ENCODE results near the gene INTU. TPM values are rescaled to one million over a fixed set of nuclear protein-coding genes. Genes with fewer than 3 reads are reported as not detected.

INTU gene
- total and polyA plus RNA-seq, 7 donors = under 0.01 to 10.0 (median 7.6) TPM

DNA sequence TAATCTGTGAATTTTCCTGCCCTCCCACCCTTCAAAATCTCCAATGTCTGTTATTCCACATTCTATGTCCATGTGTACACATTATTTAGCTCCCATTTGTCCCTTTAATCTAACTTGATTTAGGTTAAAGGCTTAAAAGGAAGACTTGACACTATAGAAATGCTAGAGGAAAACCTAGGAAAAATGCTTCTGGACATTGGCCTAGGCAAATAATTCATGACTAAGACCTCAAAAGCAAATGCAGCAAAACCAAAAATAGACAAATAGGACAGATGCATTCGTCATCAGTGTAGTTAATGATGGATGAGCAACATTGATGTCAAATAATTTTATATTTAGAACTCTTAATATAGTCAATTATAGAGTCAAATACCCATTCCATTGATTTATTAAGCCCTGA is 36.9 kb downstream of the INTU start:
- Histone ChIP-seq H3K27ac (no peak overlapping the region), H3K9me3 (no peaks in the 10 kb centered on the region), H3K36me3 (no peaks in the 10 kb centered on the region), H3K27me3 (no peaks in the 10 kb centered on the region), H3K4me3 (no peak overlapping the region), H3K4me1 (no peaks in the 10 kb centered on the region)
- 83 to 85% methylated on average over 1 of the region's 1 CpG for WGBS, 2 donors
- DNase-seq = no peak
- TF ChIP-seq, protein P1, sequence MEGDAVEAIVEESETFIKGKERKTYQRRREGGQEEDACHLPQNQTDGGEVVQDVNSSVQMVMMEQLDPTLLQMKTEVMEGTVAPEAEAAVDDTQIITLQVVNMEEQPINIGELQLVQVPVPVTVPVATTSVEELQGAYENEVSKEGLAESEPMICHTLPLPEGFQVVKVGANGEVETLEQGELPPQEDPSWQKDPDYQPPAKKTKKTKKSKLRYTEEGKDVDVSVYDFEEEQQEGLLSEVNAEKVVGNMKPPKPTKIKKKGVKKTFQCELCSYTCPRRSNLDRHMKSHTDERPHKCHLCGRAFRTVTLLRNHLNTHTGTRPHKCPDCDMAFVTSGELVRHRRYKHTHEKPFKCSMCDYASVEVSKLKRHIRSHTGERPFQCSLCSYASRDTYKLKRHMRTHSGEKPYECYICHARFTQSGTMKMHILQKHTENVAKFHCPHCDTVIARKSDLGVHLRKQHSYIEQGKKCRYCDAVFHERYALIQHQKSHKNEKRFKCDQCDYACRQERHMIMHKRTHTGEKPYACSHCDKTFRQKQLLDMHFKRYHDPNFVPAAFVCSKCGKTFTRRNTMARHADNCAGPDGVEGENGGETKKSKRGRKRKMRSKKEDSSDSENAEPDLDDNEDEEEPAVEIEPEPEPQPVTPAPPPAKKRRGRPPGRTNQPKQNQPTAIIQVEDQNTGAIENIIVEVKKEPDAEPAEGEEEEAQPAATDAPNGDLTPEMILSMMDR (IDR thresholded peaks at IDR 0.05) = no peak
- TF ChIP-seq EP300 (IDR thresholded peaks at IDR 0.05) (no peak), POLR2A (IDR thresholded peaks at IDR 0.05) (no peak), POLR2AphosphoS5 (IDR thresholded peaks at IDR 0.05) (no peak)
- intact Hi-C loops (cut with DNase I) = no loop called here

DNA sequence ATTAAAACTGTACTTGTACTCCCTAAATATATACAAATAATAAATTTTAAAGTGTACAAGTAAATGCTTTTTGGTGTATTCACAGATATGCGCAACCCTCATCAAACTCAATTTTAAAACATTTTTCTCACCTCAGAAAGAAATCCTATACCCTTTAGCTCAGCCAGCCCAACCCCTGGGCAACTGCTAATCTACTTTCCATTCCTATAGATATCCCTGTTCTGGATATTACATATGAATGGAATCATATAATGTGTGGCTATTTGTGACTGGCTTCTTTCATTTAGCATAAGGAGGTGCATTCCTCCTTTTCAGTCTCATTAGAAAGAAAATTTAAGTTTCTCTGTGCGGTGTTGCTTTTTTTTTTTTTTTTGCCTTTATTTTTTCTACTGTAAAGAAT is 39.4 kb downstream of the INTU start:
- no peaks in the 10 kb centered on the region for H3K27me3 ChIP-seq
- H3K4me3 ChIP-seq = no peak overlapping the region
- 97 to 98% methylated on average over 2 of the region's 2 CpGs for WGBS, 2 donors
- no peak for TF ChIP-seq POLR2AphosphoS5 (IDR thresholded peaks at IDR 0.05)
- TF ChIP-seq EP300 (IDR thresholded peaks at IDR 0.05) = no peak
- TF ChIP-seq POLR2A (IDR thresholded peaks at IDR 0.05) = no peak
- intact Hi-C loops (cut with DNase I) = no loop called here
- H3K4me1 ChIP-seq = no peaks in the 10 kb centered on the region
- no peaks in the 10 kb centered on the region for H3K9me3 ChIP-seq
- no peaks in the 10 kb centered on the region for H3K36me3 ChIP-seq
- no peak for DNase-seq
- no peak overlapping the region for H3K27ac ChIP-seq

DNA sequence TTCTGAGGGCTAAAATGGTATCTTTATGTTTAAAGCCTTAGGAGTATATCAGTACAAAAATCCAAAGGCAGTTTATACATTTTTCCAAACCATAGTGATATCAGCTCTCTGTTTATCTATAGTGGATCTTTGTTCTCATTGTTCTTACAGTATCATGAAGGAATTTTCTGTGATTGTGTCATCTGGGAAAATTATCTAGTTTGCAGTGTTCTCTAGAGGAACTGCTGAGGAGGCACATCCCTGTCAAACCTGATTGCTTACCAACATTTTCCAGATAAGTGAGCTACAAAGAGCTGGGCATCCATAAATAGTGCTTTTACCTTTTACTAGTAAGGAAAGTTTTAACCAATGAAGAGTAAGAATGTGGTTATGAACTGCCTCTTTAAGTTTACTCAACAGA is 52.5 kb downstream of the INTU start:
- Histone ChIP-seq H3K36me3 (peaks cover 0 to 6% (median 0%) of the 10 kb centered on the region in 4 donors), H3K4me1 (no peaks in the 10 kb centered on the region), H3K9me3 (no peaks in the 10 kb centered on the region), H3K27me3 (no peaks in the 10 kb centered on the region), H3K4me3 (no peak overlapping the region), H3K27ac (no peak overlapping the region)
- DNase-seq = no peak
- no peak for TF ChIP-seq POLR2AphosphoS5 (IDR thresholded peaks at IDR 0.05)
- TF ChIP-seq EP300 (IDR thresholded peaks at IDR 0.05) = no peak
- TF ChIP-seq, protein P1 (IDR thresholded peaks at IDR 0.05) = no peak
- TF ChIP-seq POLR2A (IDR thresholded peaks at IDR 0.05) = no peak
- intact Hi-C loops (cut with DNase I) = no loop called here

GRCh38 chr4:127686658-127687057 is 53.9 kb downstream of the INTU start:
- DNase-seq = no peak
- intact Hi-C loops (cut with DNase I) = no loop called here
- 94 to 96% methylated on average over 2 of the region's 2 CpGs for whole genome bisulfite sequencing, 2 donors

GRCh38 chr4:127687580-127687979 is 54.8 kb downstream of the INTU start:
- Histone ChIP-seq H3K9me3 (no peaks in the 10 kb centered on the region), H3K4me1 (no peaks in the 10 kb centered on the region), H3K27ac (no peak overlapping the region), H3K36me3 (peaks cover 0 to 15% (median 0%) of the 10 kb centered on the region in 4 donors), H3K27me3 (no peaks in the 10 kb centered on the region), H3K4me3 (no peak overlapping the region)
- intact Hi-C loops (cut with DNase I) = no loop called here
- WGBS, 2 donors = 88 to 90% methylated on average over 7 of the region's 7 CpGs
- TF ChIP-seq POLR2AphosphoS5 (IDR thresholded peaks at IDR 0.05) (no peak), POLR2A (IDR thresholded peaks at IDR 0.05) (no peak)
- no peak for DNase-seq

More at GRCh38 chr4:127686658-127687057, 53.9 kb downstream of the INTU start:
- no peaks in the 10 kb centered on the region for H3K4me1 ChIP-seq
- no peak overlapping the region for H3K4me3 ChIP-seq
- TF ChIP-seq POLR2AphosphoS5 (IDR thresholded peaks at IDR 0.05) (no peak), EP300 (IDR thresholded peaks at IDR 0.05) (no peak), POLR2A (IDR thresholded peaks at IDR 0.05) (no peak)
- TF ChIP-seq, protein P1 (IDR thresholded peaks at IDR 0.05) = no peak
- H3K27me3 ChIP-seq = no peaks in the 10 kb centered on the region
- no peak overlapping the region for H3K27ac ChIP-seq
- peaks cover 0 to 9% (median 0%) of the 10 kb centered on the region in 4 donors for H3K36me3 ChIP-seq
- H3K9me3 ChIP-seq = no peaks in the 10 kb centered on the region

- WGBS, 2 donors = 79 to 88% methylated on average over 4 of the region's 4 CpGs
- DNase-seq = no peak
- Histone ChIP-seq H3K36me3 (peaks cover 0 to 26% (median 0%) of the 10 kb centered on the region in 4 donors), H3K4me3 (no peak overlapping the region), H3K4me1 (no peaks in the 10 kb centered on the region), H3K9me3 (peaks cover 0 to 2% (median 0%) of the 10 kb centered on the region in 4 donors), H3K27me3 (no peaks in the 10 kb centered on the region), H3K27ac (no peak overlapping the region)
- intact Hi-C loops (cut with DNase I) = no loop called here
- TF ChIP-seq POLR2AphosphoS5 (IDR thresholded peaks at IDR 0.05) = no peak
- no peak for TF ChIP-seq EP300 (IDR thresholded peaks at IDR 0.05)
- TF ChIP-seq, protein P1 (IDR thresholded peaks at IDR 0.05) = no peak
- TF ChIP-seq POLR2A (IDR thresholded peaks at IDR 0.05) = no peak
These were observed 66.0 kb downstream of the INTU start for GRCh38 chr4:127698789-127699200.
